Stimulated activated CD4-positive, alpha-beta T cell treated with anti-CD3 and anti-CD28 coated beads, Interleukin-15, amount 100 ng/mL, for 1 hour (primary cell): Measurements from ENCODE around the gene ABCA9.
"Not testable (repeated sequence)": the region's sequence is repeated elsewhere in the genome, so short reads cannot be mapped to it uniquely, and the experiment has no call there.

ENCODE experiments used
- DNase-seq, 2 donors: peaks; one replicate each; pipeline ENCODE4 v3.0.0-alpha.2; 2020; ENCODE audit warnings: low read depth in 1 of 2, low spot score in 1 of 2

ABCA9 gene

GRCh38 chr17:68954146-68954896 lies 106.4 kb downstream of the ABCA9 start:
- no peak for DNase-seq

DNA sequence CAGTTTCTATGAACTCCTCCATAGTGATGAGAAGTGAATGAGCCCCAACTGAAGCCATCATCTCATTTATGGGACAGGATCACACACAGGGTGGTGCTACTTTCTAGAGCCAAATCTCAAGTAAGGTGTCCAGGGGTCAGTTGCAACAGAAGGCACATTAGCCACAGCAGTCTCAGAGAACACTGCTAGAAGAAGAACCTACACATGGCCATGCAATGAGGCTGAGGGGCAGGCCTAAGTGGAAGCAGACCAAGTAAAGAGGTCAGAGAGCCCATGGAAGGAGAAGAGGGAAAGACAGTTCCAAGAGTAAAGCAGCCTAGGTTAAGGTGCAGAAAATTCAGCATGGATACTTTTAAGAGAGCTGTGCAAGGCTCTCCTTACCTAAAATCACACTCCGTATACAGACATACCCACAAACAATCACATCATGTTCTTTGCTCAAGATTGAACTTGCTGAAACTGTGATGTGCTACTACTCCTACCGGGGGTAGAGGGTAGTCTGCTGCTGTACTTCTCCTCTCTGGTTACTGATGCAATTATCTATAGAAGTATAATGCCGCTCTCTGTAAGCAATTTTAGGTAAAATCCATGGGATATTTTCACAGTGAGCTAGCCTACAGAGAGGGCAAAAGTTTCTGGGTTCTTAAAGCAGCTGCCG lies 107.3 kb downstream of the ABCA9 start:
- DNase-seq = no peak

GRCh38 chr17:68950725-68951124 lies 110.0 kb downstream of the ABCA9 start:
- DNase-seq = no peak

GRCh38 chr17:68947868-68948267 lies 112.9 kb downstream of the ABCA9 start:
- not testable (repeated sequence) for DNase-seq

- DNase-seq = no peak
Measured at GRCh38 chr17:68944435-68945035, 116.2 kb downstream of the ABCA9 start.

DNA sequence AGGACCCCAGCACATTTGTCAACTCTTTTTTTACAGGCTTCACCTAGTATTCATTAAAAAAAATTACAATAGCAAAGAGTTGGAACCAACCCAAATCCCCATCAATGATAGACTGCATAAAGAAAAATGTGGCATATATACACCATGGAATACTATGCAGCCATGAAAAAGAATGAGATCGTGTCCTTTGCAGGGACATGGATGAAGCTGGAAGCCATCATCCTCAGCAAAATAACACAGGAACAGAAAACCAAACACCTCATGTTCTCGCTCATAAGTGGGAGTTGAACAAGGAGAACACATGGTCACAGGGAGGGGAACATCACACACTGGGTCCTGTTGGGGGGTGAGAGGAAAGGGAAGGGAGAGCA lies 116.9 kb downstream of the ABCA9 start:
- not testable (repeated sequence) for DNase-seq

- no peak for DNase-seq
Measured at GRCh38 chr17:68943123-68943811, 117.5 kb downstream of the ABCA9 start.

DNA sequence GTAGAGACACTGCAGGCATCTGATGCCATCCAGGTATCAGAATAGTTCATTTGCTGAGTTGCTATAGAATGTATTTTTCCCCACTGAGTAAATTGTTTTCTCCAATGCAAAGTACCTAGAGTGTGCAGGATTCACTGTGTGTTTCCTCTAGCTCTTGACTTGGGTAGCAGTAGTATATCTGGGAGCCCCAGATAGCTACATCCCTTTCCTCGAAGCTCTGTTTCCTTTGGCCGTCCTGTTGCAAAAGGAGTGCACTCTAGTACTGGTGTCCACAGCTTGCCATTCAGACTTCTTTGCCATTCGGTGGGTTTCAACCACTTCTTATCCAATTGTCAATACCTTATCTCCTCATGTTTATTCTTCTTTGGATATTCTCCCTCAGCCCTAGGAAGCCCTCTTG lies 118.3 kb downstream of the ABCA9 start:
- no peak for DNase-seq

DNA sequence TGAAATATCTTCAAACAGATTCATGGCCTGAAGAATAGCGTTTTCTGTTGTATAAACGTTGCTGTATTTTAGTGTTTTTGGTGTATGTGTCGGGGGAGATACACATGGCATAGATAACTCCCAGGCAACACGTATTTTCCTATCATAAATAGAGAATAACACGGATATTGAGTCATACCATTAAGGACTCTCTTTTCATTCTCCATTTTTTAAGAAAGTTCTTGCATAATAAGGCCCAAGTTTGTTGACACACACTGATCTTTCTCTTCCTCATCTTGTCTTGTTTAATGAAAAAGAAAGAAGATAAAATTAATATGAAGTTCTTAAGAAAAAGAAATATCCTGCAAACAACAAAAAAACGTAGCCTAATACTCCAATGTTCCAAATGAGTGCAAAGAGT lies 119.0 kb downstream of the ABCA9 start:
- no peak for DNase-seq

- DNase-seq = no peak
Measured at GRCh38 chr17:68939195-68939594, 121.5 kb downstream of the ABCA9 start.

DNA sequence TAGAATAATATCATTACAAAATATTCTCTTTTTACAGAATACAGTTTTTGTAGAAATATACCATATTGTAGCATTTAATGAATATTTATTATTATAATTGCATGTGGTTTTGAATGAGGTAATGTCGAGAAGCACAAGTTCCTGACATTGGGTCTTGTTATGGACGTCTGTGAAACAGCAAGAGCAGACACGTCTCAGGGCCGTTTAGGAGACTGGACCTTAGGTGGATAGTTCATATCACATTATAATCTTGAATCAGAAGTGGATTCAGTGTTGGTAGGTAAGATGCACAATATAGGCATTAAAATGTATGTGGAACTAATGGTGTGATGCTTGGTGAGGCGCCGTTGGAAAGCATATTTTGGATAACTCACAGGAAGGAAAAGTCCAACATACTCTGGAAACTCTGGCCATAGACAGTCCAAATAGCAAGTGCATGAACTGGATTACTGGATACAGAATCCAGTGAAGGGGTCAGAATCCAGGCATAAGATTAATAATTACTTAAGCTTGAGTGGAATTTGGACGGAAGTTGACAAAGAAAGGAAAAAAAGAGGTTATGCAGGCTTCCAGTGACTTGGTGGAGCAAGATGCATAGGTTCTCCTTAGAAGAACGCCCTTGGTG lies 122.7 kb downstream of the ABCA9 start:
- DNase-seq = no peak

DNA sequence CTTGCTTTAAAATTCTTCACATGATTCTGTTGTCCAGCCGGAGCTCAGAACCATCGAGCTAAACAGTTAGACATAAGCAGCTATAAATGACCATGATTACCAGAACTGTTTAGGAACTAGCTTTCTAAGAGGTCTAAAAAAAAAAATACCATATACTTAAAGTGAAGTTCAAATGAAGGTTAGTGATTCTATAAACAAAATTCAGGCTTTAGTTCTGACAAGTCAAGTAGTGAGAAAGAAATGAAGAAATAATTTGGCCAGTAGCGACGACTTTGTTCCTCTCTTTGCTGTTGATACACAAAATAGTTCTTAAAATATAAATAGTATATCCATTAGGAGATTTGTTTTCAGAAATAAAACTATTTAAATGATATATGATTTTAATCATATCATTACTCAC lies 133.2 kb downstream of the ABCA9 start:
- DNase-seq = no peak

GRCh38 chr17:68924793-68925720 lies 135.7 kb downstream of the ABCA9 start:
- DNase-seq = no peak
